Activated T-cell treated with anti-CD3 and anti-CD28 coated beads, Interleukin-2, amount 50 U/mL, for 1 hour (primary cell): Measurements from ENCODE around the gene SNX5.

Source experiments
- DNase-seq: peaks from one replicate; pipeline ENCODE4 v3.0.0-alpha.2; 2020

The SNX5 gene

GRCh38 chr20:17968366-17969277, at the start of gene SNX5, which contains the start of gene MGME1:
Gene SNX5 (minus strand): TSS chr20:17968794. CDS start chr20:17968425, 369 bp downstream.
Gene MGME1 (plus strand): TSS chr20:17969018. CDS start chr20:17969860, 842 bp downstream.
- DNase-seq, result peak; percentile 98

DNA sequence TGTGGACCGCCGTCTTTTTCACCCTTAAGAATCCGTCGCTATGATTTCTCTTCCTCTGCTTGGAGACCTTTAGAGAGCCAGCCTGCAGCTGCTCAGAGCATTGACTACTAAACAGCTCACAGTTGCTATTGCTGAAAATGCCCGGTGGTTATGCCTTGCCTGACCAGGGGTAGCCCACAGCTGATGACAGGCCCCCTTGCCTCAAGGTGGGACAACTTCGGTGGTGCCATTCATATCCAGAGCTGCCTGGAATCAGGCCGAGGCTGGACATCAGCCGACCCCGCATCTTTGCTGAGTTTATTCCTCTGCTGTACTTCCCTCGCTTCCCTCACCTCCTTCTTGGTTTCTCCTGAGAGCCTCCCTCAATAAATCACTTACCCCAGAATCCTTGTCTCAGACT, 49.5 kb upstream of the SNX5 start:
- DNase-seq, result no peak

DNA sequence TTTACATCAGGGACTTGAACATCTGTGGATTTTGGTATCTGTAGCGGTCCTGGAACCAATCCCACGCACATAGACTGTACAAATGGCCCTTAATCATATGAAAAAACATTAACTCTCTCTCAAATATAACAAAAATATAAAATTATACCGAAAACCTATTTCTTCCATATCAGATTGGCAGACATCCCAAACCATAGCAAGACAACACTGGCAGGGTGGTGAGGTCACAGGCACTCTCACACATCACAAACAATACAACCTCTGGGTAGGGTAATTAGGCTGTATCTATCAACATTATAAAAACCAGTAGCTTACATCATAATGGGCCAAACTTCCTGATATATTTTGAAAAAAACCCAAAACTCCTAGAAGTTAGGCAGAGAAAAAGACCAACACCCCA, 48.2 kb upstream of the SNX5 start:
- DNase-seq, result no peak

DNA sequence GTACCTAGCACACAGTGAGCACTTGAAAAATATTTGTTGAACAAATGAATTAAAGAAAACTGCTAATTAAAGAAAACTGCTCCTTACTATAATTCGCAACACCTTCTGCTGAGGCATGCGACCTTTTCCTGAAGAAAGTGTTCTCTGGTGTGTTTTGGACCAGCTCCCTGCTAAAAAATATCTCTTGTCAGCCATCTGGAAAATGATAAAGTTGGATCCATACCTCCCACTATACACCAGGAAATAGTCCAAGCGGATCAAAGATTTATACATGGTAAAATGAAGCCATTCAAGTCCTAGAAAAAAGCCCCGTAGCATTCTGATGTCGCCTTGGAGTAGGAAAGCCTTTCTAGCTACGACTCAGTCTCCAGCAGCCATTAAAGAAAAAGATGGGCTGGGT, 45.8 kb upstream of the SNX5 start:
- DNase-seq, result no peak

- DNase-seq, result no peak
These were observed 44.3 kb upstream of the SNX5 start for GRCh38 chr20:18012901-18013300.

- no peak for DNase-seq
These were observed 43.5 kb upstream of the SNX5 start for GRCh38 chr20:18011951-18012645.

GRCh38 chr20:18011482-18011881, 42.9 kb upstream of the SNX5 start:
- DNase-seq, result no peak

DNA sequence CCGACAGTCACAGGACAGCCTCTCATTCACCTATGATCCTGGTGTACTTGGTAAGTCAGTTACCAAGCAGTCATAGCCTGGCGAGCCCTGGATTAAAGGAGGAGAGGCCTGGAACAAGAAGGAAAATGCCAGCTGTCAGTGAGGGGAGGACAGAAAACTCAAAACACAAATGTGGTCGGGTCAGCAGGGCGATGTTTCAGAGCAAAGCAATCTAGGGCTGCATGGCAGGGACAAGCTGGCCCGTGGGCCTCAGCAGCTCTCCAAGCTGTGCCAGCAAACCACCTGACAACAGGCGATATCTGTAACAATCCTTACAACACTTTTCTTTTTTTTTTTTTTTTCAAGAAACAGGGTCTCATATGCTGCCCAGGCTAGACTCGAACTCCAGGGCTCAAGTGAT, 40.5 kb upstream of the SNX5 start:
- no peak for DNase-seq

GRCh38 chr20:18007534-18008292, 39.1 kb upstream of the SNX5 start:
- no peak for DNase-seq

DNA sequence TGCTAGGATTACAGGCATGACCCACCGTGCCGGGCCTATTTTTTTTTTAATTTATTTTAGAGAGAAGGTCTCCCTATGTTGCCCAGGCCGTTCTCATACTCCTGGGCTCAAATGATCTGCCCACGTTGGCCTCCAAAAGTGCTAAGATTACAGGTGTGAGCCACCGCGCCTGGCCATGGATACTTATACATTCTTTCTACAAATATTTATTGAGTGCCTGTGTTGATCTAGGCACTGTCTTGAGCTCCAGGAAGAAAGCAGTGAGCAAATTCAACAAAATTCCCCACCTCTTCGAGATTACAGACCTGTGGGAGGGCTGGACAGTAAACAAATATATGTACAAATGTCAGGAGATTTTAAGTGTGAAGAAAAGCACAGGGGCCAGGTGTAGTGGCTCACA, 38.1 kb upstream of the SNX5 start:
- no peak for DNase-seq

GRCh38 chr20:18005990-18006364, 37.4 kb upstream of the SNX5 start:
- DNase-seq, result no peak

- no peak for DNase-seq
These were observed 36.8 kb upstream of the SNX5 start for GRCh38 chr20:18005170-18005989.

- no peak for DNase-seq
These were observed 35.9 kb upstream of the SNX5 start for GRCh38 chr20:18004384-18005031.

GRCh38 chr20:18003897-18004296, 35.3 kb upstream of the SNX5 start:
- no peak for DNase-seq

DNA sequence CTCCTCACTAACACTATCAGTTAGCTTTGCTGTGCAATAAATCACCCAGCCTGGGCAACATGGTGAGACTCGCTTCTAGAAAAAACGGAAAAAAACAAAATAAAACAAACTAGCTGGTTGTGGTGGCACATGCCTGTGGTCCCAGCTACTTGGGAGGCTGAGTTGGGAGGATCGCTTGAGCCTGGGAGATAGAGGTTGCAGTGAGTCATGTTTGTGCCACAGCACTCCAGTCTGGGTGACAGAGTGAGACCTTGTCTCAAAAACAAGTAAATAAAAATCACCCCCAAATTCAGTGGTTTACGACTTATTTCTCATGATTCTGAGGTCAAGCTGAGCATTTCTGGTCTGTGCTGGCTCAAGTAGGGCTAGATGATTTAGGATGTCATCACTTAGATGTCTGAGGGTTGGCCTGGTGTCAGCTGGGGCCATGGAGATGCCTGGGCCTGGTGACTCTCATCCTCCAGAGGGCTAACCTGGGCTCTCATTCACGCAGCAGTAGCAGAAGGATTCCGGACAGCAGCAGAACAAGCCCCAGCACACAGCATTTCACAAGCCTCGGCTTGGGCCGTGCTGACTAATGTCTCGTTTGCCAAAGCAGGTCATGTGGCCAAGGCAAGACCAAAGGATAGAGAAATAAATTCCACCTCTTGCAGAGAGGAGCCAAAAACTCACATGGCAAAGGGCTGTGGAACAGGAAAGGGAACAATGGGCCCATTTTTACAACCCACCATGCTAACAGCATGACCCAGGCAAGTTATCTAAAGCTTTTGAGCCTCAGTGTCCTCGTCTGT, 32.7 kb upstream of the SNX5 start:
- DNase-seq, result no peak

DNA sequence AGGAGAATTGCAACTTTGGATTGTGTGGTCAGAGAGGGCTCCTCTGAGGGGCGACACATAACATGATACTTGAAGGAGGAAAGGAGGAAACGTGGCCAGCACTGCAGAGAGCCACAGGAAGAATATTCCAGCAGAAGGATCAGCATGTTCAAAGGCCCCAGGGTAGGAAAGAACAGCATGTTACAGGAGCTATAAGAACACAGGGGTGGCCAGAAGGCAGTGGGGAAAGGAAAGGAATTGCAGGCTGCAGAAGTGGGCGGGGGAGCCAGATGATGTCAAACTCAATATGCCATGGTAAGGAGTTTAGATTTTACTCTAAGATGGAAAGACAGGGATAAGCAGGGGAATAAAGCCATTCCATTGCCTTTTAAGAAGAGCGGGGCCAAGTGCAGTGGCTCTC, 31.0 kb upstream of the SNX5 start:
- no peak for DNase-seq

- no peak for DNase-seq
These were observed 29.9 kb upstream of the SNX5 start for GRCh38 chr20:17998446-17998845.

DNA sequence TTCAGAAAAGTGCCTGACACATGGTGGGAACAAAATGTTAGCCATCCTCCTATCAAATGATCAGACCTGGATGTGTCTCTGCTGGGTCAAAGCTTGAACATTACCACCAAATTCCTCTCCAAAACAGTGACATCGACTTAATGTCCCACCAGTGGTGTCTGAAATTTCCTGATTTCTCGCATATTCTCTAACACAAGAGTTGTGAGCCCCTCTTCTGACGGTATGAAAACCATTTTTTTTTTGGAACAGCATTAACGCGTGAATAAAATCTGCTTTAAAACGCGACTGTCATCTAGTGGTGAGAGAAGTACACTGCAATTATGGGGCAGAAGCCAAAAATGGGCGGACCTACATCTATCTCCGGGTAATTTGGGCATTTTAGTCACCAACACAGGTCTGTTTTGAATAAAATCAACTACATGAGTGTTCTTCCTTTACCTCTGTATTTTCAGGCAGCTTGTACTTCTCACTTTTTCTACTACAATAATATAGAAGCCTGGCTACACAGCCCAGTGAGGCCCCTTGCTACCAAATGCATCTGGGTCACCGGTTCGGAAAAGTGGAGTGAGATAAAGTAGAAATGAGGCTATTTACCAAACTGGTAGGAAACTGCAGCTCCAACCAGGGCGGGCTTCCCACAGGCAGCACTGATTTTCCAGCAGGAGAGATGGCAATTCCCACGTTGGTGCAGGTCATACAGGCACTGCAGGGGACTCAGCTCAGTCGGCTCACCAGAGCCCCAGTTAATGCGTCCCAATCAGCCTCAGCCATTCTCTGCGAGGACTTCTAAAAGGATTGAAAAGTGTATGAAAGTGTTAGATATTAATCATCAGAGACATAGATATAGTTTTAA, 27.6 kb upstream of the SNX5 start:
- no peak for DNase-seq

DNA sequence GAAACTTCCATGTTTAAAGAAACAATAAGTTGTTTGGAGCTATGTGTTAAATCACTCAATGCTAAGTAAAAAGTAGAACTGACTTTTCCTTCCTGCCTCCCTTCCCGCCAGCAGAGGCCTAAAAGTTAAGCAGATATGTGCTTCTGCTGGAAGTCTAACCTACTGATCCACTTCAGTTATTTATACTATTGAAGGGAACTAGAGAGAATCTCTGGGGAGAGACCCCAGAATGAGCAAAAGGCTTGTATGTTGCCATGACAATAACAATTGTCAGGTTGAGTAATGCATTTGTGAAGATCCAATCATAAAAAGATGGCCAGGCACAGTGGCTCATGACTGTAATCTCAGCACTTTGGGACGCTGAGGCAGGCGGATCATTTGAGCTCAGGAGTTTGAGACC, 25.0 kb upstream of the SNX5 start:
- no peak for DNase-seq

GRCh38 chr20:17992847-17993513, 24.4 kb upstream of the SNX5 start:
- DNase-seq, result no peak
